Endothelial cell of umbilical vein (primary cell): ENCODE measurements around the gene PRR5.

Source experiments
- CTCF ChIP-seq, 2 donors: IDR thresholded peaks; 1 replicate in 1 of 2; 2 replicates in 1 of 2; pipeline ENCODE4 v1.5.1; 2011; ENCODE audit warnings: low read length in 2 of 2, mild to moderate bottlenecking in 2 of 2, moderate library complexity in 2 of 2, control low read depth in 1 of 2, inconsistent platforms in 1 of 2, low read depth in 1 of 2; ENCODE audit not compliant: insufficient read depth in 1 of 2; ENCODE audit errors: extremely low read depth in 1 of 2
- EZH2 ChIP-seq: IDR thresholded peaks from 2 replicates; pipeline ENCODE4 v1.6.1; 2012; ENCODE audit warnings: borderline replicate concordance, low read depth, mild to moderate bottlenecking, moderate library complexity, low read length, inconsistent platforms; ENCODE audit not compliant: severe bottlenecking
- GATA2 ChIP-seq: IDR thresholded peaks from 2 replicates; pipeline ENCODE4 v1.7.0; 2011; ENCODE audit warnings: low read depth, mild to moderate bottlenecking, moderate library complexity, mixed read lengths, low read length; ENCODE audit not compliant: insufficient read length, insufficient read depth
- MAX ChIP-seq: IDR thresholded peaks from 2 replicates; pipeline ENCODE4 v1.6.1; 2011; ENCODE audit not compliant: insufficient read depth, insufficient read length
- MYC ChIP-seq: IDR thresholded peaks from one replicate; pipeline ENCODE4 v1.6.1; 2011; ENCODE audit warnings: mild to moderate bottlenecking, low read depth, low read length
- POLR2A ChIP-seq: IDR thresholded peaks from 2 replicates; pipeline ENCODE4 v1.6.1; 2012; ENCODE audit warnings: low read depth, mild to moderate bottlenecking, control low read depth, low read length
- POLR2AphosphoS5 ChIP-seq: IDR thresholded peaks from 2 replicates; pipeline ENCODE4 v1.6.1; 2012; ENCODE audit warnings: low read depth, mild to moderate bottlenecking, control low read depth, low read length, moderate library complexity; ENCODE audit not compliant: insufficient read depth

GRCh38 chr22:44680481-44680894, 21.5 kb upstream of the PRR5 start:
- TF ChIP-seq CTCF (IDR thresholded peaks at IDR 0.05; ENCODE audit: extremely low read depth in 1 of 2, insufficient read depth in 1 of 2, low read depth in 1 of 2, low read length in 2 of 2) (no peak), MAX (no peak), EZH2 (no peak), POLR2A (no peak), MYC (no peak), POLR2AphosphoS5 (no peak), GATA2 (no peak)
